Upper lobe of left lung (tissue), 6 donors: ENCODE results near the gene PTX4. TPM values are rescaled to one million over a fixed set of nuclear protein-coding genes. Genes with fewer than 3 reads are reported as not detected.
A peak's percentile ranks its signal among the peaks of the same experiment; 100 is the strongest.

Experiments
- ATAC-seq, 2 donors: fragments of 200-7000 bp; cut with Tn5 transposase; one replicate each; pipeline ENCODE4 v1.9.1; 2022; ENCODE audit warnings: mild to moderate bottlenecking in 2 of 2, moderate library complexity in 2 of 2; ENCODE audit not compliant: low FRiP score in 2 of 2
- DNase-seq, 2 donors: peaks; one replicate each; pipeline ENCODE4 v3.0.0-alpha.2; 2019 to 2020
- H3K27ac ChIP-seq, 4 donors: fragments of 200-600 bp; sonication (generic); one replicate each; pipeline ENCODE4 v1.5.1; 2016 to 2019
- H3K27me3 ChIP-seq, 4 donors: fragments of 200-600 bp; sonication (generic); one replicate each; pipeline ENCODE4 v1.5.1; 2017 to 2019
- H3K36me3 ChIP-seq, 4 donors: fragments of 200-600 bp; sonication (generic); one replicate each; pipeline ENCODE4 v1.5.1; 2016 to 2019
- H3K4me1 ChIP-seq, 4 donors: fragments of 200-600 bp; sonication (generic); one replicate each; pipeline ENCODE4 v1.5.1; 2018 to 2019
- H3K4me3 ChIP-seq, 4 donors: fragments of 200-600 bp; sonication (generic); one replicate each; pipeline ENCODE4 v1.5.1; 2017 to 2019; ENCODE audit warnings: mild to moderate bottlenecking in 2 of 4, moderate library complexity in 1 of 4
- H3K9me3 ChIP-seq, 4 donors: fragments of 200-600 bp; sonication (generic); one replicate each; pipeline ENCODE4 v1.5.1; 2018 to 2019
- EP300 ChIP-seq, 4 donors: sonication (generic); formaldehyde crosslinking; IDR thresholded peaks; one replicate each; pipeline ENCODE4 v1.5.1; 2017; ENCODE audit warnings: antibody characterized with exemption in 4 of 4, control low read depth in 2 of 4
- POLR2A ChIP-seq, 4 donors: fragments of 450-650 bp; IDR thresholded peaks; one replicate each; pipeline ENCODE4 v1.5.1; 2016 to 2017; ENCODE audit warnings: antibody characterized with exemption in 4 of 4, mild to moderate bottlenecking in 2 of 4
- POLR2AphosphoS5 ChIP-seq, 2 donors: sonication (generic); formaldehyde crosslinking; IDR thresholded peaks; one replicate each; pipeline ENCODE4 v1.5.1; 2017; ENCODE audit warnings: antibody characterized with exemption in 2 of 2
- WGBS, 2 donors: methylation state at CpG; one replicate each; pipeline ENCODE4 v1.1.5; 2017 to 2018; 5-methylcytosine and 5-hydroxymethylcytosine counted together
- total RNA-seq, 6 donors: library from RNA; depleted of rRNA in 4 of 6; stranded (reverse); fragments of >200 nt in 4 of 6; gene quantifications; one replicate each; pipeline versions ENCODE4 v1.1.0 to v1.2.1, GENCODE V29; 2016 to 2021
- TF ChIP-seq, protein P1 (sequence below), 6 experiments: fragments of 450-650 bp in 4 of 6; fragments of 200-600 bp in 2 of 6; sonication (generic) in 2 of 6; IDR thresholded peaks; one replicate each; pipeline ENCODE4 v1.5.1; 2016 to 2019; ENCODE audit warnings: antibody characterized with exemption in 6 of 6
- donor health status: DM: no; HTN: no; CAD: no; lungs with moderate emphysema.
- donor health status: DM: no; HTN: yes; CAD: no; lungs with severe emphysema.

Gene PTX4
- total RNA-seq, 6 donors from 2014 or later = 0.30 to 0.34 (median 0.34) TPM; not detected in 3

DNA sequence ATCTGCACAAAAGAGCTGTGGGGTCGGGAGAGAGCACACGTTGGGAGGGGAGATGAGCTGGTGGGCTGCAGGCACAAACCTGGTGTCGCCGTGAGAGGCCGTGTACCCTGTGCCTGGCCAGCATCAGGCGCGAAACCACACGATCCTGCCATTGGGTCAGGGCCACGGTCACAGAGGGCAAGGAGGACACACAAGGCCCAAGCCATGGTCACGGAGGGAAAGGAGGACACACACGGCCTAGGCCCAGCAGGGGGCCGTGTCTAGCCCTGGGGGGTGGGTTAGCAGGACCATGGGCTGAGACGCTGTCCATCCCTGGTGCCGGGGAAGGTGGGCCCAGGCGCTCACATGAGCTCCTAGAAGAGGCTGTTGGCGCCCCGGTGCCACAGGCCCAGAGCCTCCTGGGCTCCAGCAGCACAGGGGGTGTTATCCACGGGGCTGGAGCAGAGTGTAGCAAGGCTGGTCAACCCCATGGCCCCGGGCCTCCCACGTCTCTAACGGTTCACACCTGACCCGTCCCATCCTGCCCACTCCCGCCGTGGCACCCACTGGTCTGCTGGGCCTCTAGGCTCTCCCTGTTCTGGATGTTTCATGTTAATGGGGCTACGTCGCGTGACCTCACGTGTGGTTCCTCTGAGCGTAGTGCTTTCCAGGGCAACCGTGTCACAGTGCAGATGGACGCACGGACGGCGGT lies 36.9 kb downstream of the PTX4 start:
- WGBS, 2 donors = 97 to 98% methylated on average over 18 to 34 of the region's 34 CpGs
- ATAC-seq = no peak
- Histone ChIP-seq H3K27me3 (no peaks in the 10 kb centered on the region), H3K4me3 (no peak overlapping the region), H3K4me1 (no peaks in the 10 kb centered on the region), H3K9me3 (no peaks in the 10 kb centered on the region), H3K27ac (no peak overlapping the region), H3K36me3 (peaks cover 23 to 99% (median 87%) of the 10 kb centered on the region in 4 donors)
- peak in 1 of 2 donors; percentile 70 for DNase-seq
- TF ChIP-seq POLR2AphosphoS5 (IDR thresholded peaks at IDR 0.05) (no peak), EP300 (IDR thresholded peaks at IDR 0.05) (no peak), POLR2A (IDR thresholded peaks at IDR 0.05) (no peak)

DNA sequence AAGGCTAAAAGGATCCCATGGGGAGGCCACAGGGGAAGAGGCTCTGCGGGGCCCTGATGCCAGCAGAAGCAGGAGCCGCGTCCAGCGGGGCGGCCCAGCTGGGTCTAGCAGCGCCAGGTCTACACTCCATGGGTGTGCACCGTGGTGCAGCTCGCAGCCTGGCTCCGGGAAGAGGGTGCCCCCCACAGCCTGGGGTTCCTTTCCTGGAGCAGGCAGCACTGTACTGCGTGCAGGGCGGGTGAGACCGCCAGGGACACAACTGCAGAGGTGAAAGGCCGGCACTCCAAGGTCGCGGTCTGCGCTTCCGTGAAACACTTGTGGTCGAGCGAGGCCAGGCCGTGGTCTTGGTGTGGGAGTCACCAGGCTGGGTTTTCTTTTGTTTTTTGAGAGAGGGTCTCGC lies 37.9 kb downstream of the PTX4 start:
- Histone ChIP-seq H3K4me3 (no peak overlapping the region), H3K27ac (no peak overlapping the region), H3K4me1 (no peaks in the 10 kb centered on the region), H3K27me3 (no peaks in the 10 kb centered on the region), H3K9me3 (no peaks in the 10 kb centered on the region), H3K36me3 (peaks cover 23 to 100% (median 88%) of the 10 kb centered on the region in 4 donors)
- DNase-seq = peak in 1 of 2 donors; percentile 80
- TF ChIP-seq POLR2AphosphoS5 (IDR thresholded peaks at IDR 0.05) (no peak), EP300 (IDR thresholded peaks at IDR 0.05) (no peak)
- TF ChIP-seq, protein P1, sequence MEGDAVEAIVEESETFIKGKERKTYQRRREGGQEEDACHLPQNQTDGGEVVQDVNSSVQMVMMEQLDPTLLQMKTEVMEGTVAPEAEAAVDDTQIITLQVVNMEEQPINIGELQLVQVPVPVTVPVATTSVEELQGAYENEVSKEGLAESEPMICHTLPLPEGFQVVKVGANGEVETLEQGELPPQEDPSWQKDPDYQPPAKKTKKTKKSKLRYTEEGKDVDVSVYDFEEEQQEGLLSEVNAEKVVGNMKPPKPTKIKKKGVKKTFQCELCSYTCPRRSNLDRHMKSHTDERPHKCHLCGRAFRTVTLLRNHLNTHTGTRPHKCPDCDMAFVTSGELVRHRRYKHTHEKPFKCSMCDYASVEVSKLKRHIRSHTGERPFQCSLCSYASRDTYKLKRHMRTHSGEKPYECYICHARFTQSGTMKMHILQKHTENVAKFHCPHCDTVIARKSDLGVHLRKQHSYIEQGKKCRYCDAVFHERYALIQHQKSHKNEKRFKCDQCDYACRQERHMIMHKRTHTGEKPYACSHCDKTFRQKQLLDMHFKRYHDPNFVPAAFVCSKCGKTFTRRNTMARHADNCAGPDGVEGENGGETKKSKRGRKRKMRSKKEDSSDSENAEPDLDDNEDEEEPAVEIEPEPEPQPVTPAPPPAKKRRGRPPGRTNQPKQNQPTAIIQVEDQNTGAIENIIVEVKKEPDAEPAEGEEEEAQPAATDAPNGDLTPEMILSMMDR (IDR thresholded peaks at IDR 0.05) = no peak
- WGBS, 2 donors = 96% methylated on average over 12 to 17 of the region's 21 CpGs
- no peak for ATAC-seq

DNA sequence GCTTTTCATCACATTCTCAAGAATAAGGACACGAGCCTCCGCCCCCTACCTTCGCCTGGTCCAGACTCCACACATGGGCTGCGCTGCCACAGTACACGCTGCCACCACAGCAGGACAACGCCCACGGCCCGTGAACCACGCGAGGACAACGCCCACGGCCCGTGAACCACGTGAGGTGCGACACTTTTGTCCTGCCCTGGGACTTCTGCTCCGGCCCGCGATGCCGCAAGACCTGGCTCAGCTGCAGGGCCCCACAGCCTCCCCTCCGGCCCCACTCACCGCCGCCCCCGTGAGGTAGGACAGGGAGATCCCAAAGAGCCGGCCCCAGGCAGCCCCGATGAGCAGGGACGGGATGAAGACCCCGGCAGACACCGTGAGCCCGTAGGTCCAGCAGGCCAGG lies 38.5 kb downstream of the PTX4 start:
- Histone ChIP-seq H3K27ac (no peak overlapping the region), H3K4me3 (no peak overlapping the region), H3K36me3 (peaks cover 20 to 100% (median 86%) of the 10 kb centered on the region in 4 donors), H3K27me3 (no peaks in the 10 kb centered on the region), H3K9me3 (no peaks in the 10 kb centered on the region), H3K4me1 (no peaks in the 10 kb centered on the region)
- 93% methylated on average over 26 to 29 of the region's 29 CpGs for WGBS, 2 donors
- TF ChIP-seq POLR2A (IDR thresholded peaks at IDR 0.05) = no peak
- TF ChIP-seq EP300 (IDR thresholded peaks at IDR 0.05) = no peak
- TF ChIP-seq, protein P1 (IDR thresholded peaks at IDR 0.05) = no peak
- TF ChIP-seq POLR2AphosphoS5 (IDR thresholded peaks at IDR 0.05) = no peak
- ATAC-seq = no peak
- peak in 1 of 2 donors; percentile 82 for DNase-seq

DNA sequence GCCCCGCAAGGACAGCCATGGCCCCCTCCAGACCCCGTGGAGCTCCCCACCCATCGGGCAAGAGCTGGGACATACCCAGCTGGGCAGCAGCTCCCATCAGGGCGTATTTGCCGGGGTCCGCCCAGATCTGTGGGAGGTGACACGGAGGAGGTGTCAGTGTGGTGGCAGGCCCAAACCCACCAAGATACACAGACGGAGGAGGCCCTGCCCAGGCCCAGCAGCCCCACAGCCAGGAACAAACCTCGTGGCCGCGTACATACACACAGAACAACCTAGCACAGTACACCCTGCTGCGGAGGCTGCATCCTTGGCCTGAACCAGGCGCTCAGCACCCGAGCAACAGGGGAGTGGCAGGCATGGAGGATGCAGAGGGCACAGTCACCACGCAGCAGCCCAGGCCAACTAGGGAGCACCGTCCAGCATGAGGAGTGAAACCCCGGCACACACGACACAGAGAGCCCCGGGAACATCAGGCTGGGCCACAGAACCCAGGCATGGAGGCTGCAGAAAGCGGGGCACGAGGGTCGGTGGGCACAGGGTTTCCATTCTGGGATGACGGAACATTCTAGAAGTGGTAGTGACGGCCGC lies 39.4 kb downstream of the PTX4 start:
- Histone ChIP-seq H3K9me3 (no peaks in the 10 kb centered on the region), H3K4me1 (no peaks in the 10 kb centered on the region), H3K27ac (no peak overlapping the region), H3K27me3 (no peaks in the 10 kb centered on the region), H3K4me3 (no peak overlapping the region), H3K36me3 (peaks cover 18 to 91% (median 77%) of the 10 kb centered on the region in 4 donors)
- DNase-seq (peak in 1 of 2 donors; percentile 64), ATAC-seq (no peak)
- TF ChIP-seq POLR2A (IDR thresholded peaks at IDR 0.05) (no peak), POLR2AphosphoS5 (IDR thresholded peaks at IDR 0.05) (no peak), EP300 (IDR thresholded peaks at IDR 0.05) (no peak)
- TF ChIP-seq, protein P1 (IDR thresholded peaks at IDR 0.05) = no peak
- WGBS, 2 donors = 95 to 100% methylated on average over 12 to 25 of the region's 25 CpGs

DNA sequence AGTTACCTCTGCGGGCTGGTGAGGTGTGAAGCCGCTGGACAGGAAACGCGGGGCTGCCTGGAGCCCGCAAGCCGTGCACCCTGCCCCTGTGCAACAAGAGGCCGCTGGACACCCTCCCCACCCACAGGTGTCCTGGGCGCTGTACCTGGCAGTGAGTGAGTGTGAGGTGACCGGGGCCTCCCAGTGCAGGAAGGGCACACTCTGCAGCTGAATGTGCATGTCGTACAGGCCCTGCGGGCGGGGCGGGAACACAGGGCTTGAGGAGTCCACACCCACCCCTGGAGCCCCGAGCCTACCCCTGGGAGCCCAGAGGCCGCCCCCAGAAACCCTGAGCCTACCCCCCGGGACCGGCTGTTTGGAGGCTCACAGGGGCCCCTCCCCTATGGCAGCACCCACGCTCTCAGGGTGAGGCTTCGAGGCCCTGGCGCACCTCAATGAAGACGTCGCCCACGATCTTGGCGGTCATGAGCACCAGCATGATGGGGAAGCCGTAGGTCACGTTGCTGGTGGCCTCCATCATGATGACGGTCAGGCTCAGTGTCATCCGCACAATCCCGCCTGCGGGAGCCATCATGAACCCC lies 40.1 kb downstream of the PTX4 start:
- DNase-seq (peak in 1 of 2 donors; percentile 73), ATAC-seq (no peak)
- no peaks in the 10 kb centered on the region for H3K4me1 ChIP-seq
- H3K27me3 ChIP-seq = no peaks in the 10 kb centered on the region
- H3K36me3 ChIP-seq = peaks cover 13 to 84% (median 70%) of the 10 kb centered on the region in 4 donors
- no peak overlapping the region for H3K4me3 ChIP-seq
- TF ChIP-seq, protein P1 (IDR thresholded peaks at IDR 0.05) = no peak
- TF ChIP-seq EP300 (IDR thresholded peaks at IDR 0.05) (no peak), POLR2A (IDR thresholded peaks at IDR 0.05) (no peak), POLR2AphosphoS5 (IDR thresholded peaks at IDR 0.05) (no peak)
- no peaks in the 10 kb centered on the region for H3K9me3 ChIP-seq
- WGBS, 2 donors = 93 to 97% methylated on average over 8 to 25 of the region's 30 CpGs
- H3K27ac ChIP-seq = no peak overlapping the region
